K562 (cell line): Measurements from ENCODE around the gene GRIN2D. TPM values are rescaled to one million over a fixed set of nuclear protein-coding genes. Genes with fewer than 3 reads are reported as not detected.

Experiments used
- ARID4B ChIP-seq: sonication (generic); formaldehyde crosslinking; IDR thresholded peaks from 2 replicates; pipeline ENCODE4 v1.8.0; 2022; ENCODE audit warnings: mild to moderate bottlenecking, missing genetic modification reagents
- CXXC5 ChIP-seq: fragments of 250-450 bp; sonication (Bioruptor Pico); IDR thresholded peaks from 2 replicates; pipeline ENCODE4 v1.8.0; 2022; ENCODE audit warnings: inconsistent platforms, mild to moderate bottlenecking, moderate library complexity
- EWSR1 ChIP-seq: fragments of 450-650 bp; IDR thresholded peaks from 2 replicates; pipeline ENCODE4 v1.6.1; 2018; ENCODE audit warnings: borderline replicate concordance, mild to moderate bottlenecking, low read depth, moderate library complexity; ENCODE audit not compliant: partially characterized antibody
- GTF2E2 ChIP-seq: fragments of 200-800 bp; sonication (Bioruptor generic); IDR thresholded peaks from 2 replicates; pipeline ENCODE4 v1.6.1; 2016; ENCODE audit warnings: missing genetic modification characterization, missing compliant biosample characterization
- HOXB6 ChIP-seq: fragments of 250-450 bp; sonication (Bioruptor Pico); IDR thresholded peaks from 2 replicates; pipeline ENCODE4 v1.5.1; 2022; ENCODE audit warnings: mild to moderate bottlenecking, borderline replicate concordance
- MAFG ChIP-seq: fragments of 450-650 bp; conservative IDR thresholded peaks from 2 replicates; pipeline ENCODE4 v1.6.1; 2016; ENCODE audit warnings: missing genetic modification characterization, missing compliant biosample characterization
- NFXL1 ChIP-seq: fragments of 450-650 bp; formaldehyde crosslinking; IDR thresholded peaks from 2 replicates; pipeline ENCODE4 v1.4.0; 2021; ENCODE audit warnings: mild to moderate bottlenecking
- NR1H2 ChIP-seq: sonication (generic); formaldehyde crosslinking; IDR thresholded peaks from 2 replicates; pipeline ENCODE4 v1.4.0; 2020; ENCODE audit warnings: mild to moderate bottlenecking, missing genetic modification reagents
- PRMT5 ChIP-seq: sonication (generic); formaldehyde crosslinking; IDR thresholded peaks from 2 replicates; pipeline ENCODE4 v1.5.0; 2020; ENCODE audit warnings: missing genetic modification reagents
- PYGO2 ChIP-seq: fragments of 450-650 bp; IDR thresholded peaks from 2 replicates; pipeline ENCODE4 v1.6.1; 2016; ENCODE audit warnings: mild to moderate bottlenecking, missing genetic modification characterization, moderate library complexity, missing compliant biosample characterization
- RAD21 ChIP-seq, 2 experiments: fragments of 250-450 bp in 1 of 2; fragments of 450-650 bp in 1 of 2; sonication (Bioruptor Pico) in 1 of 2; formaldehyde crosslinking in 1 of 2; IDR thresholded peaks in 1 of 2; conservative IDR thresholded peaks in 1 of 2; 2 replicates each; pipeline versions ENCODE4 v1.4.0 to v1.8.0; 2020 to 2022; ENCODE audit warnings: mild to moderate bottlenecking in 2 of 2, moderate library complexity in 1 of 2
- SUPT5H ChIP-seq: fragments of 450-650 bp; IDR thresholded peaks from 2 replicates; pipeline ENCODE4 v1.6.1; 2016
- TAF7 ChIP-seq: fragments of 450-650 bp; IDR thresholded peaks from 2 replicates; pipeline ENCODE4 v1.6.1; 2016; ENCODE audit warnings: missing genetic modification characterization, missing compliant biosample characterization
- ZMIZ1 ChIP-seq, 2 experiments: fragments of 150-350 bp in 1 of 2; IDR thresholded peaks; 2 replicates each; pipeline ENCODE4 v1.6.1; 2012 to 2016; ENCODE audit warnings: low read depth in 2 of 2, low read length in 2 of 2, mild to moderate bottlenecking in 1 of 2, moderate library complexity in 1 of 2
- ZNF507 ChIP-seq: conservative IDR thresholded peaks from 2 replicates; pipeline ENCODE4 v1.6.1; 2017; ENCODE audit warnings: missing genetic modification characterization, missing compliant biosample characterization
- polyA plus RNA-seq, 8 experiments: library from polyadenylated mRNA; depleted of rRNA in 4 of 8; stranded (reverse) in 5 of 8; unstranded in 3 of 8; fragments of >200 nt; fragmentation: Nextera tagmentation in 2 of 8; fragmentation: Illumina TruSeq in 1 of 8; extraction: Ambion mirVana in 2 of 8; extraction: Trizol in 1 of 8; gene quantifications; 2 replicates each; pipeline versions ENCODE4 v1.2.1 to v1.2.3, GENCODE V29; 2011 to 2014; ENCODE audit warnings: inconsistent platforms in 1 of 8, missing spikeins in 1 of 8
- total RNA-seq, 7 experiments: library from RNA; depleted of rRNA in 6 of 7; stranded (reverse); fragments of >200 nt in 6 of 7; fragmentation: Illumina TruSeq in 2 of 7; extraction: Trizol in 2 of 7; gene quantifications; 2 replicates each; pipeline versions ENCODE4 v1.2.1 to v1.2.3, GENCODE V29; 2011 to 2021; ENCODE audit warnings: low replicate concordance in 1 of 7
- TF ChIP-seq, protein P1 (sequence below): fragments of 200-800 bp; sonication (Bioruptor generic); IDR thresholded peaks from 2 replicates; pipeline ENCODE4 v1.6.1; 2017; ENCODE audit warnings: missing genetic modification characterization, missing compliant biosample characterization
- TF ChIP-seq, protein P2 (sequence below): sonication (generic); formaldehyde crosslinking; IDR thresholded peaks from 2 replicates; pipeline ENCODE4 v1.9.0; 2022; ENCODE audit warnings: mild to moderate bottlenecking, missing genetic modification reagents

GRIN2D gene
- total and polyA plus RNA-seq, 9 of the 15 experiments (the other 6 are each of a cell fraction or from before 2014, with no cell fraction given): 0.32 to 31.5 (median 1.8) TPM

GRCh38 chr19:48391100-48392005 is 2.1 kb upstream of the GRIN2D start, which contains the start of gene KDELR1 (continued):
- TF ChIP-seq EWSR1 (no peak), NR1H2 (CRISPR knock-in tag) (no peak), ZNF507 (no peak), NFXL1 (CRISPR knock-in tag) (no peak), GTF2E2 (tag) (no peak), MAFG (tag) (no peak), ARID4B (CRISPR knock-in tag) (no peak), PYGO2 (tag) (no peak), TAF7 (tag) (peak; percentile 41; the same call in 1 of the 2 replicates), ZMIZ1 (IDR thresholded peaks at IDR 0.05; ENCODE audit: low read depth in 2 of 2, low read length in 2 of 2) (no peak), RAD21 (CRISPR knock-in tag; conservative IDR thresholded peaks at IDR 0.05 in 1 of 2, IDR thresholded peaks at IDR 0.05 in 1 of 2) (peak; percentile 19; a peak in 3 of 4 replicates), SUPT5H (peak; percentile 78), CXXC5 (CRISPR knock-in tag) (peak; percentile 45; the same call in 1 of the 2 replicates), PRMT5 (CRISPR knock-in tag) (no peak), HOXB6 (CRISPR knock-in tag) (no peak)
- TF ChIP-seq, protein P1, sequence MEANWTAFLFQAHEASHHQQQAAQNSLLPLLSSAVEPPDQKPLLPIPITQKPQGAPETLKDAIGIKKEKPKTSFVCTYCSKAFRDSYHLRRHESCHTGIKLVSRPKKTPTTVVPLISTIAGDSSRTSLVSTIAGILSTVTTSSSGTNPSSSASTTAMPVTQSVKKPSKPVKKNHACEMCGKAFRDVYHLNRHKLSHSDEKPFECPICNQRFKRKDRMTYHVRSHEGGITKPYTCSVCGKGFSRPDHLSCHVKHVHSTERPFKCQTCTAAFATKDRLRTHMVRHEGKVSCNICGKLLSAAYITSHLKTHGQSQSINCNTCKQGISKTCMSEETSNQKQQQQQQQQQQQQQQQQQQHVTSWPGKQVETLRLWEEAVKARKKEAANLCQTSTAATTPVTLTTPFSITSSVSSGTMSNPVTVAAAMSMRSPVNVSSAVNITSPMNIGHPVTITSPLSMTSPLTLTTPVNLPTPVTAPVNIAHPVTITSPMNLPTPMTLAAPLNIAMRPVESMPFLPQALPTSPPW (CRISPR knock-in tag): peak; percentile 68
- TF ChIP-seq, protein P2, sequence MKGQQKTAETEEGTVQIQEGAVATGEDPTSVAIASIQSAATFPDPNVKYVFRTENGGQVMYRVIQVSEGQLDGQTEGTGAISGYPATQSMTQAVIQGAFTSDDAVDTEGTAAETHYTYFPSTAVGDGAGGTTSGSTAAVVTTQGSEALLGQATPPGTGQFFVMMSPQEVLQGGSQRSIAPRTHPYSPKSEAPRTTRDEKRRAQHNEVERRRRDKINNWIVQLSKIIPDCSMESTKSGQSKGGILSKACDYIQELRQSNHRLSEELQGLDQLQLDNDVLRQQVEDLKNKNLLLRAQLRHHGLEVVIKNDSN (CRISPR knock-in tag): no peak
